HG03139 (cell line): Measurements from ENCODE around the gene IL13.
"Not testable (repeated sequence)": the region's sequence is repeated elsewhere in the genome, so short reads cannot be mapped to it uniquely, and the experiment has no call there.

ENCODE experiments used
- ATAC-seq: cut with Tn5 transposase; IDR thresholded peaks from one replicate; pipeline ENCODE4 v1.9.1; 2021; ENCODE audit not compliant: unreplicated experiment

IL13 gene

GRCh38 chr5:132657676-132658380, at the start of gene IL13:
IL13 (plus strand) TSS chr5:132658173; CDS start chr5:132658187, 14 bp downstream.
- no peak for ATAC-seq

- ATAC-seq: no peak
Observed at GRCh38 chr5:132611965-132612364, 46.0 kb upstream of the IL13 start.

- no peak for ATAC-seq
Observed at GRCh38 chr5:132612846-132613245, 45.1 kb upstream of the IL13 start.

GRCh38 chr5:132621699-132622098, 36.3 kb upstream of the IL13 start:
- ATAC-seq: no peak

- no peak for ATAC-seq
Observed at GRCh38 chr5:132622608-132623007, 35.4 kb upstream of the IL13 start.

GRCh38 chr5:132627470-132627869, 30.5 kb upstream of the IL13 start:
- no peak for ATAC-seq

- no peak for ATAC-seq
Observed at GRCh38 chr5:132628814-132629213, 29.2 kb upstream of the IL13 start.

- ATAC-seq: no peak
Observed at GRCh38 chr5:132629230-132629944, 28.6 kb upstream of the IL13 start.

GRCh38 chr5:132633587-132633986, 24.4 kb upstream of the IL13 start:
- ATAC-seq: not testable (repeated sequence)

GRCh38 chr5:132635873-132636272, 22.1 kb upstream of the IL13 start:
- ATAC-seq: no peak

- ATAC-seq: no peak
Observed at GRCh38 chr5:132637241-132637640, 20.7 kb upstream of the IL13 start.

GRCh38 chr5:132639706-132640130, 18.3 kb upstream of the IL13 start:
- ATAC-seq: peak; percentile 57

- ATAC-seq: no peak
Observed at GRCh38 chr5:132640613-132641012, 17.4 kb upstream of the IL13 start.

- no peak for ATAC-seq
Observed at GRCh38 chr5:132641241-132641723, 16.7 kb upstream of the IL13 start.

GRCh38 chr5:132641841-132642240, 16.1 kb upstream of the IL13 start:
- ATAC-seq: no peak

- ATAC-seq: no peak
Observed at GRCh38 chr5:132644177-132644576, 13.8 kb upstream of the IL13 start.

- no peak for ATAC-seq
Observed at GRCh38 chr5:132646583-132647266, 11.2 kb upstream of the IL13 start.

GRCh38 chr5:132647473-132647872, 10.5 kb upstream of the IL13 start:
- no peak for ATAC-seq

- ATAC-seq: no peak
Observed at GRCh38 chr5:132648355-132648754, 9.6 kb upstream of the IL13 start.

GRCh38 chr5:132651838-132652469, 6.0 kb upstream of the IL13 start:
- ATAC-seq: no peak

- no peak for ATAC-seq
Observed at GRCh38 chr5:132653716-132654115, 4.3 kb upstream of the IL13 start.
